WERI-Rb-1 (cell line): ENCODE results near the gene CNDP2.

Experiments used
- DNase-seq: peaks from one replicate; pipeline ENCODE4 v3.0.0-alpha.2; 2020
- H3K27ac ChIP-seq: fragments of 250-450 bp; sonication (Bioruptor Pico); 2 replicates; pipeline ENCODE4 v1.5.1; 2020; ENCODE audit warnings: mild to moderate bottlenecking, moderate library complexity
- H3K27me3 ChIP-seq: fragments of 250-450 bp; sonication (Bioruptor Pico); 2 replicates; pipeline ENCODE4 v1.5.1; 2021; ENCODE audit warnings: mild to moderate bottlenecking, low read depth, moderate library complexity; ENCODE audit not compliant: insufficient read depth, severe bottlenecking
- H3K36me3 ChIP-seq: fragments of 250-450 bp; sonication (Bioruptor Pico); 2 replicates; pipeline ENCODE4 v1.5.1; 2020; ENCODE audit warnings: mild to moderate bottlenecking, moderate library complexity
- H3K4me3 ChIP-seq: 2 replicates; pipeline ENCODE4 v1.5.1; 2011; ENCODE audit warnings: low read depth, mild to moderate bottlenecking, control low read depth, low read length
- H3K9me3 ChIP-seq: fragments of 250-450 bp; sonication (Bioruptor Pico); 2 replicates; pipeline ENCODE4 v1.5.1; 2021; ENCODE audit warnings: mild to moderate bottlenecking, moderate library complexity; ENCODE audit not compliant: severe bottlenecking
- CTCF ChIP-seq: IDR thresholded peaks from 2 replicates; pipeline ENCODE4 v1.5.1; 2011; ENCODE audit warnings: low read depth, mild to moderate bottlenecking, control low read depth, inconsistent platforms, low read length

The CNDP2 gene

GRCh38 chr18:74513883-74514205, 17.7 kb downstream of the CNDP2 start:
- H3K27ac ChIP-seq = no peak overlapping the region
- peaks cover 89% of the 10 kb centered on the region for H3K36me3 ChIP-seq
- H3K4me3 ChIP-seq = no peak overlapping the region
- TF ChIP-seq CTCF = no peak
- no peaks in the 10 kb centered on the region for H3K9me3 ChIP-seq
- no peaks in the 10 kb centered on the region for H3K27me3 ChIP-seq
- DNase-seq = no peak

- DNase-seq = no peak
- Histone ChIP-seq H3K9me3 (no peaks in the 10 kb centered on the region), H3K4me3 (no peak overlapping the region), H3K36me3 (peaks cover 89% of the 10 kb centered on the region), H3K27ac (no peak overlapping the region), H3K27me3 (no peaks in the 10 kb centered on the region)
- no peak for TF ChIP-seq CTCF
Observed at GRCh38 chr18:74514860-74515495, 18.8 kb downstream of the CNDP2 start.

GRCh38 chr18:74515620-74516231, 19.6 kb downstream of the CNDP2 start:
- no peak for DNase-seq
- Histone ChIP-seq H3K4me3 (no peak overlapping the region), H3K9me3 (no peaks in the 10 kb centered on the region), H3K27me3 (no peaks in the 10 kb centered on the region), H3K27ac (no peak overlapping the region), H3K36me3 (peaks cover 89% of the 10 kb centered on the region)
- no peak for TF ChIP-seq CTCF

GRCh38 chr18:74516271-74517235, 20.4 kb downstream of the CNDP2 start:
- peaks cover 89% of the 10 kb centered on the region for H3K36me3 ChIP-seq
- H3K27me3 ChIP-seq = no peaks in the 10 kb centered on the region
- no peak overlapping the region for H3K27ac ChIP-seq
- no peaks in the 10 kb centered on the region for H3K9me3 ChIP-seq
- TF ChIP-seq CTCF = no peak
- no peak overlapping the region for H3K4me3 ChIP-seq
- no peak for DNase-seq

- DNase-seq = no peak
- no peak overlapping the region for H3K27ac ChIP-seq
- H3K4me3 ChIP-seq = no peak overlapping the region
- peaks cover 86% of the 10 kb centered on the region for H3K36me3 ChIP-seq
- no peaks in the 10 kb centered on the region for H3K27me3 ChIP-seq
- TF ChIP-seq CTCF = no peak
- no peaks in the 10 kb centered on the region for H3K9me3 ChIP-seq
Observed at GRCh38 chr18:74517236-74517630, 21.1 kb downstream of the CNDP2 start.
